Measurements from ENCODE around the gene JAKMIP2. TPM values are rescaled to one million over a fixed set of nuclear protein-coding genes. Genes with fewer than 3 reads are reported as not detected.

Gene JAKMIP2
- polyA plus RNA-seq, 3 donors from 2014 or later, result 1.5 to 18.4 (median 5.4) TPM

GRCh38 chr5:147552897-147553296, 229.6 kb downstream of the JAKMIP2 start:
- Mint-ChIP-seq H3K9me3 (peaks cover 0 to 2% (median 0%) of the 10 kb centered on the region in 6 donors), H3K4me3 (no peak overlapping the region), H3K27me3 (ENCODE audit: low read depth in 3 of 3) (peaks cover 0 to 12% (median 3%) of the 10 kb centered on the region in 3 donors), H3K36me3 (no peaks in the 10 kb centered on the region), H3K4me1 (no peaks in the 10 kb centered on the region), H3K27ac (no peak overlapping the region)
- no peak for DNase-seq

DNA sequence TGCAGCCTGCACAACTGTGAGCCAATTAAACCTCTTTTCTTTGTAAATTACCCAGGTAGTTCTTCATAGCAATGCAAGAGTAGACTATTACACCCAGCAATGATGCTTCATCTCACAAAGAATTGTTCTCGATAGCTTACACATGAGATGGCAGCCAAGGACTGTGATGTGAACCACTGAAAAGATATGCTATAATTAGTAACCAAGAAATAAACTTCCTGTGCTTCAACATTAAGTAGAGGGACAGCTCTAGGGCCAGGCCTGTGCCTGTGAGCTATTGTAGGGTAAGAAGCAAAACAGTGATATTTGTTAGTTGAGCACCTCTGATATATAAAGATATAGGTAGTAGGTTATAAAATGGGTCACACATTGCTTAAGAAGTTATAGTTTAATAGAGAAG, 230.9 kb downstream of the JAKMIP2 start:
- no peaks in the 10 kb centered on the region for H3K36me3 Mint-ChIP-seq
- DNase-seq, result no peak
- H3K27me3 Mint-ChIP-seq (ENCODE audit: low read depth in 3 of 3), result peaks cover 0 to 8% (median 3%) of the 10 kb centered on the region in 3 donors
- H3K4me1 Mint-ChIP-seq, result no peaks in the 10 kb centered on the region
- H3K4me3 Mint-ChIP-seq, result no peak overlapping the region
- H3K9me3 Mint-ChIP-seq, result peaks cover 0 to 2% (median 0%) of the 10 kb centered on the region in 6 donors
- no peak overlapping the region for H3K27ac Mint-ChIP-seq

- no peak overlapping the region for H3K27ac Mint-ChIP-seq
Measured at GRCh38 chr5:147547730-147548129, 234.8 kb downstream of the JAKMIP2 start.

DNA sequence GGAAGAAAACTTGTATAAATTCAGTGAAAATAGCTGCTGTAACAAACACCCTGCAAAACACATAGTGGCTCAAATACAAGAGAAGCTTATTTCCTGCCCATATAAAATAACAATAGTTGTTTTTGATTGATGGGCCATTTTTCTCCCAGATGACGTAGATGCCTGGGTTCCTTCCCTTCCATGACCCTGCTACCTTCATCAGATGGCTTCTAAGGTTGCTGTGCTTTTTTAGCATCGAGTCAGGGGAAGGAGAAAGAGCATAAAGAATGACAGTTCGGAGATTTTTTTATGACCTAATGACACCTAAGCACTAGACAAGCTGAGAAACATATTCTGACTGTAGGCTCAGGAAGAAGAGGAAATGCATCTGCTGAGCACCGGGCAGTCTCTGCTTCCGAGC, 238.0 kb downstream of the JAKMIP2 start:
- Mint-ChIP-seq H3K9me3 (peaks cover 0 to 2% (median 0%) of the 10 kb centered on the region in 6 donors), H3K4me1 (no peaks in the 10 kb centered on the region), H3K4me3 (no peak overlapping the region), H3K27me3 (ENCODE audit: low read depth in 3 of 3) (peaks cover 0 to 8% (median 1%) of the 10 kb centered on the region in 3 donors), H3K36me3 (no peaks in the 10 kb centered on the region), H3K27ac (no peak overlapping the region)
- no peak for DNase-seq

More at GRCh38 chr5:147547730-147548129, 234.8 kb downstream of the JAKMIP2 start:
- H3K4me3 Mint-ChIP-seq, result no peak overlapping the region
- H3K4me1 Mint-ChIP-seq, result no peaks in the 10 kb centered on the region
- DNase-seq, result no peak
- H3K9me3 Mint-ChIP-seq, result peaks cover 0 to 2% (median 0%) of the 10 kb centered on the region in 6 donors
- H3K36me3 Mint-ChIP-seq, result no peaks in the 10 kb centered on the region
- H3K27me3 Mint-ChIP-seq (ENCODE audit: low read depth in 3 of 3), result peaks cover 0 to 6% (median 3%) of the 10 kb centered on the region in 3 donors

GRCh38 chr5:147539053-147539452, 243.5 kb downstream of the JAKMIP2 start:
- H3K4me1 Mint-ChIP-seq, result no peaks in the 10 kb centered on the region
- no peak overlapping the region for H3K27ac Mint-ChIP-seq
- peaks cover 0 to 3% (median 0%) of the 10 kb centered on the region in 3 donors for H3K36me3 Mint-ChIP-seq
- H3K4me3 Mint-ChIP-seq, result no peak overlapping the region
- DNase-seq, result no peak
- H3K27me3 Mint-ChIP-seq (ENCODE audit: low read depth in 3 of 3), result peaks cover 0 to 7% (median 2%) of the 10 kb centered on the region in 3 donors
- H3K9me3 Mint-ChIP-seq, result peaks cover 0 to 1% (median 0%) of the 10 kb centered on the region in 6 donors

- H3K4me1 Mint-ChIP-seq, result no peaks in the 10 kb centered on the region
- H3K27me3 Mint-ChIP-seq (ENCODE audit: low read depth in 3 of 3), result peaks cover 0 to 7% (median 5%) of the 10 kb centered on the region in 3 donors
- peaks cover 0 to 1% (median 0%) of the 10 kb centered on the region in 6 donors for H3K9me3 Mint-ChIP-seq
- H3K27ac Mint-ChIP-seq, result no peak overlapping the region
- no peak overlapping the region for H3K4me3 Mint-ChIP-seq
- H3K36me3 Mint-ChIP-seq, result peaks cover 0 to 3% (median 0%) of the 10 kb centered on the region in 3 donors
- DNase-seq, result no peak
Measured at GRCh38 chr5:147538236-147538635, 244.3 kb downstream of the JAKMIP2 start.

Other genes with a start within 250 kb of the JAKMIP2 start
- gene SPINK1, start 48.9 kb upstream of the JAKMIP2 start, polyA plus RNA-seq, result not detected
- not detected for gene SCGB3A2, start 96.0 kb upstream of the JAKMIP2 start, polyA plus RNA-seq
- gene C5orf46, start 123.8 kb upstream of the JAKMIP2 start, polyA plus RNA-seq, result not detected

Measured in immature natural killer cell (primary cell).